Activated gamma-delta T cell treated with Interleukin-2 at 50 U/mL for 16 hours (primary cell): ENCODE data around the gene TAMALIN.

Experiments used
- DNase-seq: peaks from one replicate; pipeline ENCODE4 v3.0.0-alpha.2; 2020

TAMALIN gene

DNA sequence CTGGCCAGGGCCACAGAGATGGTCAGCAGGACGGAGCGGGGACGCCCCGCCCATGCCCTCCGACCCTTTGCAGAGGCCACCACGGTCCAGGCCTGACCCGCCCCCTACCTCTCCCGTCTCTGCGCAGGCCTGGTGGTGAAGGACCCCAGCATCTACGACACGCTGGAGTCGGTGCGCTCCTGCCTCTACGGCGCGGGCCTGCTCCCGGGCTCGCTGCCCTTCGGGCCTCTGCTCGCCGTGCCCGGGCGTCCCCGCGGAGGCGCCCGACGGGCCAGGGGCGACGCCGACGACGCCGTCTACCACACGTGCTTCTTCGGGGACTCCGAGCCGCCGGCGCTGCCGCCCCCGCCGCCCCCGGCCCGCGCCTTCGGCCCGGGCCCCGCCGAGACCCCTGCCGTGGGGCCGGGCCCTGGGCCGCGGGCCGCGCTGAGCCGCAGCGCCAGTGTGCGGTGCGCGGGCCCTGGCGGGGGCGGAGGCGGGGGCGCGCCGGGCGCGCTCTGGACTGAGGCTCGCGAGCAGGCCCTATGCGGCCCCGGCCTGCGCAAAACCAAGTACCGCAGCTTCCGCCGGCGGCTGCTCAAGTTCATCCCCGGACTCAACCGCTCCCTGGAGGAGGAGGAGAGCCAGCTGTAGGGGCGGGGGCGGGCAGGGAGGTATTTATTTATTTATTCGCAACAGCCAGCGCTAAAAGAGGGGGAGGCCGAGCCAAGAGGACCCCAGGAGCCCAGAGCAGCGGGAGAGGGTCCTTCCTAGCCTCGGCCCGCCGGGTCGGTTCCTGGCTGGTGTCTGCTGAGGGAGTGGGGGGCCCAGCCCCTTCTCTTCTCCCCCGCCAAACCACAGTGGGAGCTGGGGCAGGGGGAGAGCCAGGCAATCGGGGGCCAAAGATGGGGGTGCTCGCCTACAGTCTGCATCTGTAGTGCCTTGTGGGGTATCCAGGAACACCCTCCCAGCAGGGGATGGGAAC lies 8.1 kb downstream of the TAMALIN start:
- DNase-seq, result no peak

DNA sequence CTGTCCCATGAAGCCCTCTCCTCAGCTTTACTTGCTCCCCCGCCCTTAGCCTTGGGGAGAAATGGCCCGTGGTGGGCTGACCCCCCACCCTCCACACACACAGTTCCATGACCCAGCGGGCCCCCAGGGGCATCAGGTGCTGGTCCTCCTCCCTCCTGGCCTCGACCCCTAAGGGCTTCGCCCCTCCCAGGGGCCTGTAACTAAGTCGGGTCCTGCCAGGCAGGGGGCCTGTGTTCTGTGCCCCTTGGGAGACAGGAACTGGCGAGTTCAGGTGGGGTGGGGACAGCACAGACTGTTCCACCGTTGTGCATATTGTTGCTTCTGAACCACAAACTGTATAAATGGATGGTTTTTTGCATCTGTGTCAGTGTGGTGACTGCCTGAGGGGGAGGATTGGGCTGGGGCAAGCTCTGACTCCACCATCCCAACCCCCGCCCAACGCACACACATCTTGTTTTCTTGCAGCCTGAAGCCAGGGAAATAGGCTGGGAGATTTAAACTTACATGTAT lies 8.8 kb downstream of the TAMALIN start:
- no peak for DNase-seq

DNA sequence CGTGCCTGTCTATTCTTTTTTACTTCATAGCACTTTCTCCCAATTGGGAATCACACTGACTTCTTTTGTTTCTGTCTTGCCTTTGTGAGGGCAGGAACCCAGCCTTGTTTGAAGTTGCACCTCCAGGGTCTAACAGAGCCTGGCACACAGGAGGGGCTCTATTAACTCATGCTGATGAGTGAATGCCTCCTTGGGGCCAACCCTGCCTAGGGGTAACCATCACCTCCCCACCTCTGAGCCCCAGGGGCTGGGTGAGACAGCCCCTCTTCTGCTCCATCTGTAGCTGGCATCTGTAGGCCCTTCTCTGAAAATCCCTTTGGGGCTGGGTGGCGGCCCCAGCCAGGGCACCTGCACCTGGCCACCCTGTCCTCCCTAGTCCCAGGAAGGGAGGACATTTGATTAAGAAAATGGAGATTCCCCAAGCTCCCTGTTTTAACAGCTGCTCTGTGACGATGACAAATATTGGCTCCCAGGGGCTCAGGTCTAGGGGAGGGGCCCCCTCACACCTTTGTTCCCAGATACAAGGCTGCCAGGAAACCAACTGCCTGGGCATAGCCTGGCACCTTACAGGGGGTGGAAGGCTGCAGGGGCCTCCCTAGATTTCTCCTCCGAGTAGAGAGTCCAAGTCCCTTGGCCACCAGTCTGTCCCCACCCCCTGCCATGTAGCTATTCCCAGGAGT lies 11.8 kb downstream of the TAMALIN start:
- DNase-seq, result no peak

DNA sequence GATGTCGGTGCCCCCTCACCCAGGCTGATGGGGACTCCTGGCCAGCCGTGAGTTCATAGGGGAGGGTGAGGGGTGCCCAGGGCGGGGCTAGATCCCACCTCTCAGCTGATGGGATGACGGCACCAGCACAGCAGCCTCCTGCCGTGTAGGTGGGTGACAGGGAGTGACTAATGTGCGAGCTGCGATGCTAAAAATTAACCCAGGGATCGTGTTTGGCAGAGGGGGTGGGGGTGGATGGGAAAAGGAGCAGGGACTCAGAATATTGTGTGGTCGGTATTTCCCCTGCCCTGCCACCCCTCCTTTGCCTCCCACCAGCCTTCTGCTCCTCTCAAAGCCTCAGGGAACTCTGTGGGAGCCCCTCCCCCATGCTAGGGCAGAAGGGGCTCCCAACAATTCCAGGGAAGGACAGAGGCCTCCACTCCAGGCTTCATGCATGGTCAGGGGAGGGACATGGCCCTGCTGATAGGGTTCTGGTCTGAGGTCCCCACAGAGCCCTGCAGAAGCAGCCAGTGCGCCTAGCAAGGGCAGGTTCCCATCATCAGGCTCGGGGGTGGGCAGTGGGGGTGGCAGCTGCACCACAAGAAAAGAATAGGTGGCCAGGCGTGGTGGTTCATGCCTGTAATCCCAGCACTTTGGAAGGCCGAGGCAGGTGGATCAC lies 12.5 kb downstream of the TAMALIN start:
- no peak for DNase-seq

DNA sequence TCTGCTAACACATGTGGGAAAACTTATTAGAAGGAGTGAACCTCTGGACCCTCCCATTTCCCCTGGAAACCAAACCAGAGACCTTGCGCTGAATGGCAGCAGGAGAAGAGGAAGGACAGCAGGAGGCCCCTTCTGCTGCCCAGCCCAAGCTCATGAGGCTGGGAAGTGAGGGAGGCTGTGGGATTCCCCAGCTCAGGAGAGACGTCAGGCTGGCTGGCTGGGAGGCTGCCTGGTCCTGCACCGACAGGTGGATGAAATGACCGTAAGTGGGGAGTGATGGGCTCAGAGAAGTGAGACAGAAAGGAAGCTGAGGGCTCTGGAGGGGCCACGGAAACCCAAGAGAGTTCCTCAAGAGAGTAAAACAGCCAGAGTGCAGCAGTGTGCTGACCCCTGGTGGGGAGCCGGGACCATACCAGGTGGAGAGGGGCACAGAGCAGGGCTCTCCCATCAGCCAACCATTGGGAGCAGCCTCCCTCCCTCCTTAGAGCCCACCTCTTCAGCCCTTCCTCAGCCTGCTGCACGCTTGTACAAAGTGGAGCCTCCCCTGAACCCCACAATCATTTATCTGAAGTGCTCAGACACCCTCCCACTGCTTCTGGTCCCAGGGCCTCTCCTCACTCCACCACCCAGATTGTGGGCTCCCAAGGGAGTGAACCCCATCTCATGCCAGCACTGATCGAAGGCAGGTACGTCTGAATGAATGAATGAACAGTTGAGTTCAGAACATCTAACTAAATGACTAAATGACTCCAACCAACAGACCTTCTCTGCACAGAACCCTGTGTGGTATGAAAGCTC lies 14.0 kb downstream of the TAMALIN start:
- peak; percentile 65 for DNase-seq

DNA sequence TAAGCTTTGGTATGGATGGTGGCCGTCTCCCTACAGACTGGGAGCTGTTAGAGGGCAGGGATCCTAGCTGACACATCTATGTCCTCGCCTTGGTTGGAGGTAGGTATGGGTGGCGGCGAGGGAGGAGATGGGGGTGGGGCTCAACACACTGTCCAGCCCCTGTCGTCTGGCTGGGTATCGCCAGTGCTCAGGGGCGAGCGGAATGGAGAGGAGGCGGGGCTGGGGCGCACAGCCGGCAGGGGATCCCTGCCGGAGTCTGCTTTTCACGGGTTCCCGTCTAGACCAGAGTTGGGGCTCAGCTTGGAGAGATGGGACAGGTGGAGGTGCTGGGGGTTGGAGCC lies 16.1 kb downstream of the TAMALIN start:
- no peak for DNase-seq

DNA sequence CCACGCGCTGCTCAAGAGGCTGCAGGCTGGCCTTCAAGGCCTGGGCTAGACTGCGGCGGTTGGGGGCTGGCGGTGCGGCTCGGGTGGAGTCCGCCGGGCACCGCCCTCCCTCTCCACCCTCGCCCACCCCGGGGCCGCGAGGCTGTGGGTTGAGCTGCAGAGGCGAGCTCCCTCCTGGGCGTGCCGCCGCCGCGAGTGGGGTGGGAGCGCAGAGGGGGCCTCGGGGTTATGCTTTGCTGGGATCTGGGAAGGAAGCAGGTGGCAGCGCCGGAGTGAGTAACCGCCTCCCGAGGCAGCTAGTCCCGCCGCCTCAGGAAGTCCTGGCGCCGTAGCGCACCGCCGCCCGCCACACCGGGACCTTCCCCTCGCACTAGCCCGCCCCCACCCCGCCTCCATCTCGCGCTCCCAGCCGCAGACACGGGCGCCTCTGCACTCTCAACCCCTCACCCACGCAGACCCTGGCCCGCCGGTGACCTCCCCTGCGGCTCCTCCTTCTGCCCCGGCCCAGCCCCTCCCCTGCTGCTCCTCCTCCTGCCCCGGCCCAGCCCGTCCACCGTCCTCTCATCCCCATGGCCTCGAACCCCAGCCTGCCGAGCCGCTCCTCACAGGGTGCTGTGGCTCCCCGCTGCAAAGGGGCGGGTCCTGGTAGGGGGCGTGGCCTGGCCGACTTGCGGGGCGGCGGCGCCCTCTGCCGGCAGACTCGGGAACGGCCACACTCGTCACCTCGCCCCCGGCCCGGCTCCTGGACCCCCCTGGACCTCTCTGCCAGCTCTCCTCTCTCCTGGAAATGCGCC lies 16.6 kb downstream of the TAMALIN start:
- DNase-seq, result peak; percentile 91

DNA sequence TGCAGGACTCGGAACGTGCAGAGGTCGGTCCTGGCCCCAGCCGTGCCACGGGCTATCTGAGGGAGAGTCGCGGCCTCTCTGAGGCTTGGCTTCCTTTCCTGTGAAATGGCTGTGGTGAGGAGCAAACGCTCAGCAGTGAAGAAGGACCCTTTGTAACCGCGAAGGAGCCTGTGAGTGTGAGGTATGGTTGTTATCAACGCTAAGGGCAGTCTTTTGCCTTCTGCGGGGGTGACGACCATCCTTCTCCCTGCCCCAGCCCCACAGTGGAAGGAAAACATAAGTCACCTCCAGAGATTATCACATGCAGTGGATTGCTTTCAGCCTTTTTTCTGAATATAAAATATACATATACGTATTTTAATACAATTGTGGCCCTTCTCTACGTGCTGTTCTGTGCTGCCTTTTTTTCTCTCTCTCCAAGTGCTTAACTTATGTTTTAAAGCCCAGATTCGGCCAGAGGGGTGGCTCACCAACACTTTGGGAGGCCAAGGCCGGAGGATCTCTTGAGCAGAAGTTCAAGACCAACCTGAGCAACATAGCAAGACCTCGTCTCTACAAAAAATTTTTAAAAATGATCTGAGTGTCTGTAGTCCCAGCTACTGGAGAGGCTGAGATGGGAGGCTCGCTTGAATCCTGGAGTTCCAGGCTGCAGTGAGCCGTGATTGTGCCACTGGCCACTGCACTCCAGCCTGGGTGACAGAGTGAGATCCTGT lies 17.4 kb downstream of the TAMALIN start:
- DNase-seq, result no peak

DNA sequence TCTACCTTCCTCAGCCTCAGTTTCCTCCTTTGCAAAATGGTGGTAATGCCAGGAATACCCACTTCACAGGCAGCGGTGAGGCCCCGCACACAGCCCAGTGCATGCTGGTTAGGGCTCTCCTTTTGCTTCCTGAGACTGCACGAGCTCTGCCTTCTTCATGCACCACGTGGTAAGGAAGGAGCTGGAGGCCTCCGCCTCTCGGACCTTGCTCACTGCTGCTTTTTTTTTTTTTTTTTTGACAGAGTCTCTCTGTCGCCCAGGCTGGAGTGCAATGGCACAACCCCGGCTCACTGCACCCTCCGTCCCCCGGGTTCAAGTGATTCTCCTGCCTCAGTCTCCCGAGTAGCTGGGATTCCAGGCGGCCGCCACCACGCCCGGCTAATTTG lies 18.1 kb downstream of the TAMALIN start:
- DNase-seq, result no peak

DNA sequence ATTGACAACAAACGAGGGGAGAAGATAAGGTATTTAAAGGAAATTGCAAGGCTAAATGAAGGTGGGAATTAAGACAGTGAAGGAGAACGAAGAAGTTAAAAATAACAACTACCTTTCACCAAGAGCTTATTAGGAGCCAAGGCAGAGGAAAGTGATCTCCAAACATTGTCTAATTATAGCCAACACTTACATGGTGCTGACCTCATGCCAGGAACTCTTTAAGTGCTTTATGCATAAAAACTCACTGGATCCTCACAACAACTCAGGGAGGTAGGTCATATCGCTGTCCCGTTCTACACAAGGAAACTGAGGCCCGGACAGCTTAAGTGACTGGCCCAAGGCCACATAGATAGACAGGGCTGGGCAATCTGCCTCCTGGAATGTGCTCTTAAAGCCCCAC lies 19.5 kb downstream of the TAMALIN start:
- DNase-seq, result no peak

DNA sequence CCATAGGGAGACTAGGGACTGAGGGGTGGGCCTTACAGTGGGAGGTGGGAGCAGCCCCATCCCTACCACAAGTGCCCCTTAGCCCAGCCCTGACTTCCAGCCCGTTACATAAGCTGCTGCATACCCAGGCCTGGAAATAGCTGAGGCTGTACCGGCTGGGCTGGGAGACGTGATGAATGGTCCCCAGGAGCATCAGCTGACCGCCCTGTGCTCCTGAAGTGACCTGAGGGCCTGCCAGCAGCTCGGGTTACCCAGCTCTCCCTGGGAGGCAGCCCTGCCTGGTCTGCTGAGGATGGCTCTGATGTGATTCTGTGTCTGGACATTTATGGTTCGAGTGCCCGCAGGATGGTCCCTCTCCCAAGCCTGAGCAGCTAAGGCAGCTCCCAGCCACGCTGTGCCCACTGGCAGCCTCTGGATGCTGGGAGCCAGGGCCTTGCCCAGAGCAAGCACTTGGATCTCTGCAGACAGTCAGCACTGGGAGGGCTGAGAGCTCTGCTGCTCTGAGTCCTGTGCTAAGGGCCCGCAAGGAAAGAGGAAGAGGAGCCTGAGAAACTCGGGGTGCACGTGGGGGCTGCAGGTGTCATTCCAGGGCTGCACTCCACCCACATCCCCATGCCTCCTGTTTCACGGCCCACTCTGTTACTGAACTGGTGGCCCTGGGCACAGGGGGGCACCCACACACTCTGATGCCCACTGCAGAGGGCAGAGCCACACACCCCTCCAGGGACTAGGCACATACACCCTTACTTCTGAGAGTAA lies 20.5 kb downstream of the TAMALIN start:
- no peak for DNase-seq

DNA sequence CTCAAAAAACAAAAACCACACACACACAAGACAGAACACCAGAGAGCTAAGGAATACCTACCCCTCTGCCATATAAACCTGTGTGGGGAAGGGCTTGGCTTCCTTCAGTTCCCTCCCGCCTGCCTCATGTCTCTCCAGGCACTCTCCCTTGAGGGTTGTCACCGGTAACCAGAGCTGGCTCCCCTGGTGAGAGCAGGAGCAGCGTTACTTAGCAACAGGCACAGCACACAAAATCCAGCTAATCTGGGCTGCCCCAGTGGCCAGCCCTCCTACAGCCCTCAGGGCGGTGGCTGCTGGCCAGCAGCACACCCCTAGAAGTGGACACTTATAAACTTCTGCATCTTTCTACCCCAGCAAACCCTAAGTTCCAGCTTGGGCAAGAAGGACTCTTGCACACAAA lies 22.9 kb downstream of the TAMALIN start:
- no peak for DNase-seq

DNA sequence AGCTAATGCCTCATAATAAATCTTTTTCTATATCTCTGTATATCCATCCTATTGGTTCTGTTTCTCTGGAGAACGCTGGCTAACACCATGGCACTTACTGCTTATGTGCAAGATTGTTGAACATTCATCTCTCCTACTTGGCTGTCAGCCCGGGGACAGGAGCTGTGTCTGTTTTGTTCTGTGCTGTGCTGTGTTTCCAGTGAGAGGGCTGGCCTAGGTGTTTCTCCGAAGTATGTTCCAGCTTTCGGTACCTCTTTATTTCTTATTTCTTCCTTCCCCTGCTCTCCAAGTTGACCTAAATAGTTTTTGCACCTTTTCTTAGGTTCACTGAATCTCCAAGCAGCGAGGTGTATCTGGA lies 25.7 kb downstream of the TAMALIN start:
- DNase-seq, result no peak

DNA sequence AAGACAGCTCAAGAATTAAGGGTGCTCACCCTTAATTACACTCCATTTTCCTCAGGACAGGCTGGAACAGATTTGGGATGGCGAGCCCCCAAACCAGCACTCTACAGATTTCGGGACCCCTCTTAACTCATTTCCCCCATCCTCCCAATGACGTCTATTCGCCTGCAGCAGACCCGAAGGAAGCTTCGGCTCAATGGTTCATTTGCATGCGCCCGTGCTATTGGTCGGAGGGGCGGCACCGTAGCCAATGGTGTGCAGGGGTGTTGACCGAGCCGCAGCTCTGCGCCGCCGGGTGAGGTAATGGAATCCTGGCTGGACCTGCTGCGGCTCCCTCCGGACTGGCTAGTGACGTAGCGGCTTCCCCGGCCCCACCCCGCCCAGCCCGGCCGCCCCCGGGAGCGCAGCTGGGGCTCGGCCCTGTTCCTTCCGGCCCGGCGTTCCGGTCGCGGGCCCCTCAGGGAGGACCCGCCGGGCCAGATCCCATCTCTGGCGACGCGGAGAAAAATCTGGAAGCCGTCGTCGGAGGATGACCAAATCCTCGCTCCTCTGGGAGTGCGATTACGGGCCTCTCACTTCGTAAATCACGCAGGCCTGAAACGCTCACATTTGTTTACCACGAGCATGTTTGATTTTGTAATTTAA lies 26.2 kb downstream of the TAMALIN start:
- DNase-seq, result peak; percentile 82

DNA sequence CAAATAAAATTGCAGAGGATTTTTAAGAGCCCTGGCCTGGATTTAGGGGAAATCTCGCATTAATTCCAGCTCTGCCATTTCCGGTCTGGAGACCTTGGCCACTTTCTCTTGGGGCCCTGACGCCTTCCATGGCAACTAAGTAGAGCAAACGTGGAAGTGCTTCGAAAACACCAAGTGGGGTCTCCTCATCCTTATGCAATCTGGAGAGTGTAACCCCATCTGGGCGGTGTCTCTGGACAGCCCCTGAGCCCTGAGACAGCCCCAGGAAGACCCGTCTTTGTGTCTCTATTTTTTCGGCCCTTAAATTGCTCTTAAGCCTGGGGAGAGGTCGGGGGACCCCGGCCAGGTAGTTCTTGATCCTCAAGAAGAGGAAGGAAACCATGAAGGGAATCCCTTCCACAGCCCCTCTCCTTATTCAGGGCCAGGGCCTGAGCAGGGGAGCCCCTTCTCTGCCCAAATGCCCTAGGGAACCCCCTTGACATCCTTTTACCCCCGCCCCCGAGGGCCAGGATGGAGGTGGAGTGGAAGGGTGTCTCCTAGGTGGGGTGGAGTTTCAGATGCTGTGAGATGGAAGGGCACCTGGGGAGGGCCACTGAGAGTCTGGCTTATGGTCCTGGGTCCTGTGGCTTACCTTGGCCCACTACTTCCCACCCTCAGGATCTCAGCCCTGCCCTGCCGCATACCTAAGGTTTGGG lies 26.8 kb downstream of the TAMALIN start:
- no peak for DNase-seq

DNA sequence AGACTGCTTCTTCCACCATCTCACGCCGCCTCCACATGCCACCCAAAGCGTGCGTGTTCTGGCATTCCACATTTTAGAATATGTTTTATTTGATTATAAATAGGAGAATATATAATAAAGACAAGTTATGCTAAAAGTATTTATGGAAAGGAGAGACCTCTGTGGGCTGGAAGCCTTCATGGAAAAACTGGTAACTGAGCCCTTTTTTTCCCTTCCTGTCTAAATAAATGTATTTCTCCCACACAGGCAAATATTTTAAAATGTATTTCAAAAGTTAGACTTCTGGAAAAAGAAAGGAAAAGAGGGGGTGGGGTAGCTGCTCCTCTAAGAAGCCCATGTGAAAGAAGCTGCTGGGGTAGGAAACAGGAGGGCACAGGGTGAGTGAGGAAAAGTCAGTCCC lies 28.4 kb downstream of the TAMALIN start:
- DNase-seq, result no peak

DNA sequence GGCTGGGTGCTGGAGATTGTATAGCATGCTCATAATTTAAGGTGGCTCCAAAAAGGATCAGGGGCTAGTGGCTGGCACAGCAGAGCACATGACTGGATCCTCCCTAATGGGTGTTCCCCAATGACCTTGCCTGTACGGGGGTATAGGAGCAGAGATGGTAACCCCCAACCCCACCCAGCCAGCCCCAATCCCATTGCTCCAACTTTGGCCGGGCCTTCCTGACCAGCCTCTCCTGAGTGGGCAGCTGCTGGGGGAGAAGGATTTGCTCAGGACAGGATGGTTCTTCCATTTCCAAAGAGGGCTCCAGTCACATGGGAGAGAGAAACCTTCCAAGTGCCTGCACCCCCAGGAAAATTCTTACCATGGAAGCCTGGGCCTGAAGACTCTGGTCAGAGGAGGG lies 29.2 kb downstream of the TAMALIN start:
- DNase-seq, result no peak

DNA sequence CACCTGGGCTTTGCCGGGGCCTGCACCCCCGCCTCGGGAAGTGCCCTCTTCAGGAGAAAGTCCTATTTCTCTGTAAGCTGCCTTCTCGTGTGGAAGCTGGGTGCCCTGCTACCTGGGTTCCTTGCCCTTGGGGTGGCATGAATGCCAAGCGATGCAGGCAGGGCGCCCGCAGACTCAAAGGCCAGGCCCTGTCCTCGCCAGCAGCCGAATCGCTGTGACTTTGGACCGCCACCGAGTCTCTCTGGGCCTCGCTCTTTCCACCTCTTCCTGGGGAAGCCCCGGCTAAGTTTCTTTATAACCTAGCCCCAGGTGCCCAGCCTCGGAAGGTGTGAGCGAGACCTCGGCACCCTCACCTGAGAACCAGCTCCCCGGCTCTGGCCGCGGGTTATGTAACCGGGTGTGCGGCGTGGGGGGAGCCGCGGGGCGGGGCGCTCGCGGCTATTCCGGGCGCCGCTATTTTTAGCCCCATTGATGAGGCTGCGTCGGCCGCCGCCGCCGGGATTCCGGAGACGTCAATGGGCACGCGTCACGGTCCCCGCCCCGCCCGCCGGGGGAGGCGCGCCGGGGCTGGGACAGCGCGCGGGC lies 29.9 kb downstream of the TAMALIN start:
- peak; percentile 76 for DNase-seq

DNA sequence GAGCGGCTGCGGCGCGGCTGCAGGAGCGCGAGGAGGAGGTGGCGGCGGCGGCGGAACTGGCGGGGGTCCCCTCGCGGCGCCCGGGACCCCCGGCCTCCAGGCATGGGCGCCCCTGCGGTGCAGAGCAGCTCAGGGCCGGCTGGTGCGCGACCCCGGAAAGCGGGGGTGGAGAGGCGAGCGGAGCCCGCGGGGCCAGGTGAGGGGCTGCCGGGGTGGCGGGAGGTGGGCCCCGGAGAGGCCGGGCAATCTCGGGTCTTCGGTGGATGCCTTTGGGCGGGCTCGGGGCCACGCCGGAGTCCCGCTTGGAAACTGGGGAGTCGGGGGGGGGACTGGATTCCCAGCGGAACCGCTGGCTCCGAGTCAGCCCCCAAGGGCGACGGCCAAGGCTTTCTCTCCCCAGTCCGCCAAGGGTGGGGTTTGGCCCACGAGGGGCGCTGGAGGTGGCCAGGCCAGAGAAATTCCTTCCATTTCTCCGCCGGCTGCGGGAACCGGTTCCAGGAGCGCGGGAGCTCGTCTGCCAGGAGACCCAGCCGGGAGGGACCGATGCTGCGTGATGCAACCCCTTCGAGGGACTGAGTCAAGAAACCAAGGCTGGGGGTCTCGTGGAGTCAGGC lies 30.6 kb downstream of the TAMALIN start:
- DNase-seq, result no peak
